K562 (cell line): ENCODE data around the gene TMCC1. TPM values are rescaled to one million over a fixed set of nuclear protein-coding genes. Genes with fewer than 3 reads are reported as not detected.

Experiments used
- ATAC-seq: fragments of 200-7000 bp; cut with Tn5 transposase; 3 replicates; pipeline ENCODE4 v1.9.1; 2020; ENCODE audit warnings: moderate library complexity
- BruUV-seq: library from RNA; stranded (reverse); fragments of 400-500 nt; replicated peaks from 2 replicates; lab custom pipeline; 2021; lab: Mats Ljungman, UMichigan
- CTCF ChIA-PET: fragments of 300-600 bp; formaldehyde crosslinking; extraction: SDS; loops from one replicate; lab custom pipeline; 2021; ENCODE audit warnings: low intra/inter-chr PET ratio; lab: Yijun Ruan, JAX
- POLR2A ChIA-PET: fragments of 300-600, 350-650 bp; sonication (Branson Sonifier 250); formaldehyde crosslinking; extraction: SDS; loops from one replicate; lab custom pipeline; 2021; ENCODE audit warnings: antibody characterized with exemption, inconsistent platforms; lab: Yijun Ruan, JAX
- DNase-seq, 4 experiments: peaks; one replicate each; pipeline versions ENCODE4 v3.0.0 to v3.0.0-alpha.2; 2011 to 2018; ENCODE audit warnings: low spot score in 3 of 4, mixed read lengths in 3 of 4; ENCODE audit errors: extremely low read depth in 1 of 4
- FAIRE-seq: peaks from 2 replicates; lab custom pipeline; 2011; peaks lifted over from hg19 to GRCh38; lab: Jason Lieb, UNC
- H2AFZ ChIP-seq: 2 replicates; pipeline ENCODE4 v1.6.0; 2011; ENCODE audit warnings: low read depth, low read length, control low read depth, inconsistent platforms
- H3K27ac ChIP-seq: fragments of 200-600 bp; 3 replicates; pipeline ENCODE4 v1.8.0; 2011; ENCODE audit warnings: low read depth, mild to moderate bottlenecking, control low read depth, inconsistent platforms, low read length, moderate library complexity, mixed read lengths; ENCODE audit errors: extremely low read depth
- H3K27me3 ChIP-seq, 2 experiments: fragments of 300-600 bp in 1 of 2; 2 replicates in 1 of 2; 3 replicates in 1 of 2; pipeline versions ENCODE4 v1.6.0 to v1.8.0; 2011; ENCODE audit warnings: inconsistent platforms in 2 of 2, low read length in 2 of 2, mild to moderate bottlenecking in 1 of 2, mixed read lengths in 1 of 2, moderate library complexity in 1 of 2; ENCODE audit not compliant: control insufficient read depth in 2 of 2, insufficient read depth in 2 of 2
- H3K36me3 ChIP-seq: fragments of 300-600 bp; 3 replicates; pipeline ENCODE4 v1.8.0; 2011; ENCODE audit warnings: mild to moderate bottlenecking, low read length, inconsistent platforms; ENCODE audit not compliant: control insufficient read depth, insufficient read depth
- H3K4me1 ChIP-seq, 2 experiments: fragments of 200-600 bp in 1 of 2; replicated peaks in 1 of 2; 2 replicates in 1 of 2; 3 replicates in 1 of 2; pipeline versions ENCODE4 v1.5.1 to v1.8.0; 2011; ENCODE audit warnings: inconsistent platforms in 2 of 2, low read length in 2 of 2, mild to moderate bottlenecking in 1 of 2, mixed read lengths in 1 of 2, moderate library complexity in 1 of 2; ENCODE audit not compliant: control insufficient read depth in 2 of 2, insufficient read depth in 2 of 2
- H3K4me2 ChIP-seq: 2 replicates; pipeline ENCODE4 v1.6.1; 2011; ENCODE audit warnings: low read length, control low read depth, inconsistent platforms, mixed read lengths; ENCODE audit not compliant: insufficient read depth
- H3K4me3 ChIP-seq: fragments of 200-600 bp; sonication (generic), shearing (Covaris generic); 2 replicates; pipeline ENCODE4 v1.5.1; 2016; ENCODE audit warnings: control low read depth, inconsistent platforms
- H3K79me2 ChIP-seq: fragments of 200-600 bp; 3 replicates; pipeline ENCODE4 v1.8.0; 2011; ENCODE audit warnings: low read length, inconsistent platforms; ENCODE audit not compliant: control insufficient read depth, insufficient read depth
- H3K9ac ChIP-seq, 2 experiments: 2 replicates each; pipeline versions ENCODE4 v1.6.0 to v1.6.1; 2011; ENCODE audit warnings: low read depth in 2 of 2, low read length in 2 of 2, control low read depth in 1 of 2, inconsistent platforms in 1 of 2, mild to moderate bottlenecking in 1 of 2, mixed read lengths in 1 of 2; ENCODE audit not compliant: insufficient read depth in 1 of 2
- H3K9me1 ChIP-seq: one replicate; pipeline ENCODE4 v1.6.0; 2011; ENCODE audit warnings: inconsistent platforms, mild to moderate bottlenecking, low read length, moderate library complexity; ENCODE audit not compliant: control insufficient read depth, insufficient read depth
- H3K9me3 ChIP-seq: replicated peaks from 2 replicates; pipeline ENCODE4 v1.5.1; 2011; ENCODE audit warnings: low read depth, low read length, inconsistent platforms; ENCODE audit not compliant: control insufficient read depth, insufficient read depth
- H4K20me1 ChIP-seq: replicated peaks from 2 replicates; pipeline ENCODE4 v1.6.1; 2011; ENCODE audit warnings: low read length, inconsistent platforms, mixed read lengths; ENCODE audit not compliant: control insufficient read depth, insufficient read depth
- BCOR ChIP-seq: fragments of 450-650 bp; IDR thresholded peaks from 2 replicates; pipeline ENCODE4 v1.6.1; 2016
- CREBBP ChIP-seq: IDR thresholded peaks from one replicate; pipeline ENCODE4 v1.6.1; 2012; ENCODE audit warnings: low read depth, mild to moderate bottlenecking, control low read depth, inconsistent platforms, low read length
- DACH1 ChIP-seq: fragments of 450-650 bp; IDR thresholded peaks from 2 replicates; pipeline ENCODE4 v1.6.1; 2018; ENCODE audit not compliant: partially characterized antibody
- ESRRA ChIP-seq: fragments of 450-650 bp; IDR thresholded peaks from 2 replicates; pipeline ENCODE4 v1.6.1; 2014; ENCODE audit warnings: low read depth, mild to moderate bottlenecking, moderate library complexity, borderline replicate concordance
- HDAC6 ChIP-seq: IDR thresholded peaks from 2 replicates; pipeline ENCODE4 v1.6.1; 2012; ENCODE audit warnings: low read depth, mild to moderate bottlenecking, control low read depth, inconsistent platforms, low read length, moderate library complexity
- ILF3 ChIP-seq: fragments of 450-650 bp; IDR thresholded peaks from 2 replicates; pipeline ENCODE4 v1.6.1; 2018; ENCODE audit warnings: antibody characterized with exemption, mild to moderate bottlenecking, moderate library complexity, borderline replicate concordance
- JUND ChIP-seq, 2 experiments: IDR thresholded peaks; 2 replicates in 1 of 2; 3 replicates in 1 of 2; pipeline ENCODE4 v1.6.1; 2011; ENCODE audit warnings: borderline replicate concordance in 2 of 2, low read depth in 2 of 2, low read length in 2 of 2, improper control_type of control experiment in 1 of 2, missing biosample characterization in 1 of 2, missing genetic modification characterization in 1 of 2, missing genetic modification reagents in 1 of 2
- MIER1 ChIP-seq: fragments of 450-650 bp; IDR thresholded peaks from 2 replicates; pipeline ENCODE4 v1.6.1; 2016; ENCODE audit warnings: antibody characterized with exemption, mild to moderate bottlenecking, low read depth
- MTA2 ChIP-seq: fragments of 450-650 bp; IDR thresholded peaks from 2 replicates; pipeline ENCODE4 v1.6.1; 2016; ENCODE audit warnings: low read depth
- NR2C1 ChIP-seq, 2 experiments: fragments of 450-650 bp; IDR thresholded peaks; 2 replicates each; pipeline ENCODE4 v1.6.1; 2017; ENCODE audit warnings: mild to moderate bottlenecking in 2 of 2, antibody characterized with exemption in 1 of 2, inconsistent platforms in 1 of 2, missing compliant biosample characterization in 1 of 2, missing genetic modification characterization in 1 of 2
- TFAP4 ChIP-seq: sonication (generic); formaldehyde crosslinking; IDR thresholded peaks from 2 replicates; pipeline ENCODE4 v1.8.0; 2022; ENCODE audit warnings: missing genetic modification reagents, mild to moderate bottlenecking, moderate library complexity, borderline replicate concordance
- ZBTB1 ChIP-seq: sonication (generic); formaldehyde crosslinking; IDR thresholded peaks from 2 replicates; pipeline ENCODE4 v1.8.1; 2023; ENCODE audit warnings: missing genetic modification reagents, low read depth, mild to moderate bottlenecking, borderline replicate concordance
- ZNF232 ChIP-seq: sonication (generic); formaldehyde crosslinking; IDR thresholded peaks from 2 replicates; pipeline ENCODE4 v1.8.0; 2022; ENCODE audit warnings: mild to moderate bottlenecking, missing genetic modification reagents
- ZNF280A ChIP-seq: fragments of 450-650 bp; IDR thresholded peaks from 2 replicates; pipeline ENCODE4 v1.6.1; 2018; ENCODE audit warnings: mild to moderate bottlenecking, low read depth; ENCODE audit not compliant: partially characterized antibody
- ZNF584 ChIP-seq: fragments of 200-800 bp; sonication (Bioruptor generic); IDR thresholded peaks from 2 replicates; pipeline ENCODE4 v1.6.1; 2016; ENCODE audit warnings: low read depth, mild to moderate bottlenecking, missing genetic modification characterization, missing compliant biosample characterization
- WGBS: fragments of 100-300 bp; shearing (Covaris generic); methylation state at CpG from one replicate; pipeline ENCODE4 v1.1.6; 2016; ENCODE audit warnings: low coverage, mixed read lengths; ENCODE audit not compliant: insufficient coverage; ENCODE audit errors: missing lambda C conversion rate; 5-methylcytosine and 5-hydroxymethylcytosine counted together
- in situ Hi-C: fragments of 300-500 bp; cut with MboI; formaldehyde crosslinking; loops from 4 replicates; pipeline ENCODE4 v1.15.0; 2018; ENCODE audit warnings: inconsistent platforms, mixed read lengths
- intact Hi-C: fragments of 100-400 bp; cut with micrococcal nuclease; formaldehyde crosslinking; loops from 2 replicates; pipeline ENCODE4 v1.14.2; 2022
- polyA plus RNA-seq, 8 experiments: library from polyadenylated mRNA; depleted of rRNA in 4 of 8; stranded (reverse) in 5 of 8; unstranded in 3 of 8; fragments of >200 nt; fragmentation: Nextera tagmentation in 2 of 8; fragmentation: Illumina TruSeq in 1 of 8; extraction: Ambion mirVana in 2 of 8; extraction: Trizol in 1 of 8; gene quantifications; 2 replicates each; pipeline versions ENCODE4 v1.2.1 to v1.2.3, GENCODE V29; 2011 to 2014; ENCODE audit warnings: inconsistent platforms in 1 of 8, missing spikeins in 1 of 8
- total RNA-seq, 7 experiments: library from RNA; depleted of rRNA in 6 of 7; stranded (reverse); fragments of >200 nt in 6 of 7; fragmentation: Illumina TruSeq in 2 of 7; extraction: Trizol in 2 of 7; gene quantifications; 2 replicates each; pipeline versions ENCODE4 v1.2.1 to v1.2.3, GENCODE V29; 2011 to 2021; ENCODE audit warnings: low replicate concordance in 1 of 7
- TF ChIP-seq, protein P1 (sequence below): fragments of 250-450 bp; sonication (Bioruptor Pico); IDR thresholded peaks from 2 replicates; pipeline ENCODE4 v1.9.0; 2021; ENCODE audit warnings: mild to moderate bottlenecking
- TF ChIP-seq, protein P2 (sequence below): fragments of 450-650 bp; IDR thresholded peaks from 2 replicates; pipeline ENCODE4 v1.6.1; 2016

The TMCC1 gene
- total and polyA plus RNA-seq, 9 of the 15 experiments (the other 6 are each of a cell fraction or from before 2014, with no cell fraction given) = 0.89 to 8.7 (median 4.0) TPM

DNA sequence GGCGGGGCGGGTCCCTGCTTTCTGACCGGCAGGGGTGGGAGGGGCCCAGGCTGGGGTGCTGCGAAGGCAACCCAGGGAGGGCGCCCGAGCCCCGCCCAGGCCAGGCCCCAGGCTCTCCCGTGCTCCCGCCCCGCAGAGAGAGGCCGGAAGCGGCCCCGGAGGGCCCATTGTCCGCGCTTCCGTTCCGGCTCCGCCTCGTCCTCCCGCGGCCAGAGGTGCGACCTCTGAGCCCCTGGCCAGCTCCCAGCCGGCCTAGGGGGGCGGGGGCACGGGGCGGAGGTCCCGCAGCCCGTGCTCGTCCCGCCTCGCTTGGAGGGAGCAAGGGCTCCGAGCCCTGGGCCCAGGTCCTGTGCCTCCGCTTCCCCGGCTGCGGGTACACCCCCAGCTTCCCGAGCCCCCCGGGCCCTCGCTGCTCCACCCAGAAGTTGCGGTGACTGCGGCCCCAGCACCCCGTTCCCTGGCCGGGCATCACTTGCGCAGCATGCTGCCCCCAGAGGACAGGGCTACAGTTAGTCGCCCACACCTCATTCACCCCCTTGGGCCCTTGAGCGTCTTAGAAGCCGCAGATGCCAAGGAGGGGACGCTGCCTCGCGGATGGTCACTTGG lies 266.7 kb downstream of the TMCC1 start:
- H3K79me2 ChIP-seq = no peaks in the 10 kb centered on the region
- H3K4me1 ChIP-seq = peaks cover 5 to 51% of the 10 kb centered on the region in 2 experiments
- no peaks in the 10 kb centered on the region for H4K20me1 ChIP-seq
- in situ Hi-C loops = no loop called here
- H3K4me2 ChIP-seq = peak overlapping the region; percentile 72
- peak overlapping the region; percentile 81 for H3K27ac ChIP-seq
- H3K27me3 ChIP-seq = no peaks in the 10 kb centered on the region
- peak; percentile 100 for ATAC-seq
- H3K9me3 ChIP-seq = no peaks in the 10 kb centered on the region
- H3K9me1 ChIP-seq = no peaks in the 10 kb centered on the region
- peak; percentile 90 to 96 (median 96) for DNase-seq
- POLR2A ChIA-PET = interaction anchor here (0.6 to 0.8 kb wide), 3 partner anchors 41 to 231 kb away, joined by 3 to 4 read pairs (median 4); no protein-coding TSS in a partner anchor
- CTCF ChIA-PET = interaction anchor here (0.9 to 2.8 kb wide), 3 partner anchors 198 to 308 kb away, joined by 6 to 11 read pairs (median 9); no protein-coding TSS in a partner anchor
- FAIRE-seq = peak; percentile 63
- no TSS peak for BruUV-seq
- WGBS = 43% methylated on average over 8 of the region's 49 CpGs
- peak overlapping the region; percentile 45 for H3K4me3 ChIP-seq
- H3K9ac ChIP-seq = peak overlapping the region; percentile 71 to 90
- intact Hi-C loops = loop anchor here (5.0 kb wide), 2 partner anchors 135 to 305 kb away; no protein-coding TSS in a partner anchor
- H3K36me3 ChIP-seq = no peaks in the 10 kb centered on the region
- H2AFZ ChIP-seq = peak overlapping the region; percentile 95
- TF ChIP-seq, protein P1, sequence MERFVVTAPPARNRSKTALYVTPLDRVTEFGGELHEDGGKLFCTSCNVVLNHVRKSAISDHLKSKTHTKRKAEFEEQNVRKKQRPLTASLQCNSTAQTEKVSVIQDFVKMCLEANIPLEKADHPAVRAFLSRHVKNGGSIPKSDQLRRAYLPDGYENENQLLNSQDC (CRISPR knock-in tag) = no peak
- TF ChIP-seq NR2C1 (IDR thresholded peaks at IDR 0.05) (no peak), NR2C1 (tag; IDR thresholded peaks at IDR 0.05) (no peak), ZNF280A (no peak), ESRRA (peak; percentile 50; the same call in 1 of the 2 replicates), ZNF232 (no peak), TFAP4 (peak; percentile 39; the same call in 1 of the 2 replicates), CREBBP (no peak), DACH1 (no peak), HDAC6 (no peak), BCOR (no peak), MTA2 (no peak), JUND (IDR thresholded peaks at IDR 0.05; ENCODE audit: borderline replicate concordance, low read depth, low read length) (no peak), JUND (tag; IDR thresholded peaks at IDR 0.05; ENCODE audit: borderline replicate concordance, low read depth, low read length) (no peak; the same call in 2 of the 3 replicates), ZNF584 (CRISPR knock-in tag) (no peak), ILF3 (no peak), ZBTB1 (CRISPR knock-in tag) (0 out of 2 replicates have a peak, but pooled peaks have one; percentile 17), MIER1 (no peak)
- TF ChIP-seq, protein P2, sequence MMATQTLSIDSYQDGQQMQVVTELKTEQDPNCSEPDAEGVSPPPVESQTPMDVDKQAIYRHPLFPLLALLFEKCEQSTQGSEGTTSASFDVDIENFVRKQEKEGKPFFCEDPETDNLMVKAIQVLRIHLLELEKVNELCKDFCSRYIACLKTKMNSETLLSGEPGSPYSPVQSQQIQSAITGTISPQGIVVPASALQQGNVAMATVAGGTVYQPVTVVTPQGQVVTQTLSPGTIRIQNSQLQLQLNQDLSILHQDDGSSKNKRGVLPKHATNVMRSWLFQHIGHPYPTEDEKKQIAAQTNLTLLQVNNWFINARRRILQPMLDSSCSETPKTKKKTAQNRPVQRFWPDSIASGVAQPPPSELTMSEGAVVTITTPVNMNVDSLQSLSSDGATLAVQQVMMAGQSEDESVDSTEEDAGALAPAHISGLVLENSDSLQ = no peak
